K562 (cell line): ENCODE data around the gene GRWD1. TPM values are rescaled to one million over a fixed set of nuclear protein-coding genes. Genes with fewer than 3 reads are reported as not detected.

Source experiments
- ATAC-seq: fragments of 200-7000 bp; cut with Tn5 transposase; 3 replicates; pipeline ENCODE4 v1.9.1; 2020; ENCODE audit warnings: moderate library complexity
- BruUV-seq: library from RNA; stranded (reverse); fragments of 400-500 nt; replicated peaks from 2 replicates; lab custom pipeline; 2021; lab: Mats Ljungman, UMichigan
- CTCF ChIA-PET: fragments of 300-600 bp; formaldehyde crosslinking; extraction: SDS; loops from one replicate; lab custom pipeline; 2021; ENCODE audit warnings: low intra/inter-chr PET ratio; lab: Yijun Ruan, JAX
- POLR2A ChIA-PET: fragments of 300-600, 350-650 bp; sonication (Branson Sonifier 250); formaldehyde crosslinking; extraction: SDS; loops from one replicate; lab custom pipeline; 2021; ENCODE audit warnings: antibody characterized with exemption, inconsistent platforms; lab: Yijun Ruan, JAX
- DNase-seq, 4 experiments: peaks; one replicate each; pipeline versions ENCODE4 v3.0.0 to v3.0.0-alpha.2; 2011 to 2018; ENCODE audit warnings: low spot score in 3 of 4, mixed read lengths in 3 of 4; ENCODE audit errors: extremely low read depth in 1 of 4
- FAIRE-seq: peaks from 2 replicates; lab custom pipeline; 2011; peaks lifted over from hg19 to GRCh38; lab: Jason Lieb, UNC
- H2AFZ ChIP-seq: 2 replicates; pipeline ENCODE4 v1.6.0; 2011; ENCODE audit warnings: low read depth, low read length, control low read depth, inconsistent platforms
- H3K27ac ChIP-seq: fragments of 200-600 bp; 3 replicates; pipeline ENCODE4 v1.8.0; 2011; ENCODE audit warnings: low read depth, mild to moderate bottlenecking, control low read depth, inconsistent platforms, low read length, moderate library complexity, mixed read lengths; ENCODE audit errors: extremely low read depth
- H3K27me3 ChIP-seq, 2 experiments: fragments of 300-600 bp in 1 of 2; 2 replicates in 1 of 2; 3 replicates in 1 of 2; pipeline versions ENCODE4 v1.6.0 to v1.8.0; 2011; ENCODE audit warnings: inconsistent platforms in 2 of 2, low read length in 2 of 2, mild to moderate bottlenecking in 1 of 2, mixed read lengths in 1 of 2, moderate library complexity in 1 of 2; ENCODE audit not compliant: control insufficient read depth in 2 of 2, insufficient read depth in 2 of 2
- H3K36me3 ChIP-seq: fragments of 300-600 bp; 3 replicates; pipeline ENCODE4 v1.8.0; 2011; ENCODE audit warnings: mild to moderate bottlenecking, low read length, inconsistent platforms; ENCODE audit not compliant: control insufficient read depth, insufficient read depth
- H3K4me1 ChIP-seq, 2 experiments: fragments of 200-600 bp in 1 of 2; replicated peaks in 1 of 2; 2 replicates in 1 of 2; 3 replicates in 1 of 2; pipeline versions ENCODE4 v1.5.1 to v1.8.0; 2011; ENCODE audit warnings: inconsistent platforms in 2 of 2, low read length in 2 of 2, mild to moderate bottlenecking in 1 of 2, mixed read lengths in 1 of 2, moderate library complexity in 1 of 2; ENCODE audit not compliant: control insufficient read depth in 2 of 2, insufficient read depth in 2 of 2
- H3K4me2 ChIP-seq: 2 replicates; pipeline ENCODE4 v1.6.1; 2011; ENCODE audit warnings: low read length, control low read depth, inconsistent platforms, mixed read lengths; ENCODE audit not compliant: insufficient read depth
- H3K4me3 ChIP-seq: fragments of 200-600 bp; sonication (generic), shearing (Covaris generic); 2 replicates; pipeline ENCODE4 v1.5.1; 2016; ENCODE audit warnings: control low read depth, inconsistent platforms
- H3K79me2 ChIP-seq: fragments of 200-600 bp; 3 replicates; pipeline ENCODE4 v1.8.0; 2011; ENCODE audit warnings: low read length, inconsistent platforms; ENCODE audit not compliant: control insufficient read depth, insufficient read depth
- H3K9ac ChIP-seq, 2 experiments: 2 replicates each; pipeline versions ENCODE4 v1.6.0 to v1.6.1; 2011; ENCODE audit warnings: low read depth in 2 of 2, low read length in 2 of 2, control low read depth in 1 of 2, inconsistent platforms in 1 of 2, mild to moderate bottlenecking in 1 of 2, mixed read lengths in 1 of 2; ENCODE audit not compliant: insufficient read depth in 1 of 2
- H3K9me1 ChIP-seq: one replicate; pipeline ENCODE4 v1.6.0; 2011; ENCODE audit warnings: inconsistent platforms, mild to moderate bottlenecking, low read length, moderate library complexity; ENCODE audit not compliant: control insufficient read depth, insufficient read depth
- H3K9me3 ChIP-seq: replicated peaks from 2 replicates; pipeline ENCODE4 v1.5.1; 2011; ENCODE audit warnings: low read depth, low read length, inconsistent platforms; ENCODE audit not compliant: control insufficient read depth, insufficient read depth
- H4K20me1 ChIP-seq: replicated peaks from 2 replicates; pipeline ENCODE4 v1.6.1; 2011; ENCODE audit warnings: low read length, inconsistent platforms, mixed read lengths; ENCODE audit not compliant: control insufficient read depth, insufficient read depth
- CHCHD3 ChIP-seq: fragments of 250-450 bp; sonication (Bioruptor Pico); IDR thresholded peaks from 2 replicates; pipeline ENCODE4 v2.1.2; 2022; ENCODE audit warnings: mild to moderate bottlenecking
- CHD1 ChIP-seq: fragments of 200-600 bp; sonication (generic); IDR thresholded peaks from one replicate; pipeline ENCODE4 v1.6.1; 2012; ENCODE audit warnings: mild to moderate bottlenecking, moderate library complexity, low read length, inconsistent platforms
- DPF2 ChIP-seq: fragments of 450-650 bp; IDR thresholded peaks from 2 replicates; pipeline ENCODE4 v1.6.1; 2016
- GATAD2B ChIP-seq: fragments of 450-650 bp; IDR thresholded peaks from 2 replicates; pipeline ENCODE4 v1.6.1; 2017; ENCODE audit warnings: mild to moderate bottlenecking, borderline replicate concordance
- HMG20A ChIP-seq: fragments of 450-650 bp; formaldehyde crosslinking; conservative IDR thresholded peaks from 2 replicates; pipeline ENCODE4 v1.4.0; 2020; ENCODE audit warnings: mild to moderate bottlenecking, mixed read lengths
- POLR2AphosphoS2 ChIP-seq: IDR thresholded peaks from 2 replicates; pipeline ENCODE4 v1.6.1; 2012; ENCODE audit warnings: low read length, improper control_type of control experiment
- RBM17 ChIP-seq: fragments of 200-400 bp; formaldehyde crosslinking; IDR thresholded peaks from 2 replicates; pipeline ENCODE4 v1.6.1; 2017; ENCODE audit warnings: low read depth, mild to moderate bottlenecking, low read length, borderline replicate concordance
- ZFP36 ChIP-seq: fragments of 150-350 bp; IDR thresholded peaks from 2 replicates; pipeline ENCODE4 v1.6.1; 2018; ENCODE audit warnings: low read length, low read depth; ENCODE audit not compliant: partially characterized antibody
- ZNF583 ChIP-seq: fragments of 250-450 bp; sonication (Bioruptor Pico); IDR thresholded peaks from 2 replicates; pipeline ENCODE4 v1.4.0; 2020
- ZNF764 ChIP-seq: fragments of 250-450 bp; sonication (Bioruptor Pico); IDR thresholded peaks from 2 replicates; pipeline ENCODE4 v1.4.0; 2020; ENCODE audit warnings: low read depth, mild to moderate bottlenecking, moderate library complexity
- WGBS: fragments of 100-300 bp; shearing (Covaris generic); methylation state at CpG from one replicate; pipeline ENCODE4 v1.1.6; 2016; ENCODE audit warnings: low coverage, mixed read lengths; ENCODE audit not compliant: insufficient coverage; ENCODE audit errors: missing lambda C conversion rate; 5-methylcytosine and 5-hydroxymethylcytosine counted together
- in situ Hi-C: fragments of 300-500 bp; cut with MboI; formaldehyde crosslinking; loops from 4 replicates; pipeline ENCODE4 v1.15.0; 2018; ENCODE audit warnings: inconsistent platforms, mixed read lengths
- intact Hi-C: fragments of 100-400 bp; cut with micrococcal nuclease; formaldehyde crosslinking; loops from 2 replicates; pipeline ENCODE4 v1.14.2; 2022
- polyA plus RNA-seq, 8 experiments: library from polyadenylated mRNA; depleted of rRNA in 4 of 8; stranded (reverse) in 5 of 8; unstranded in 3 of 8; fragments of >200 nt; fragmentation: Nextera tagmentation in 2 of 8; fragmentation: Illumina TruSeq in 1 of 8; extraction: Ambion mirVana in 2 of 8; extraction: Trizol in 1 of 8; gene quantifications; 2 replicates each; pipeline versions ENCODE4 v1.2.1 to v1.2.3, GENCODE V29; 2011 to 2014; ENCODE audit warnings: inconsistent platforms in 1 of 8, missing spikeins in 1 of 8
- total RNA-seq, 7 experiments: library from RNA; depleted of rRNA in 6 of 7; stranded (reverse); fragments of >200 nt in 6 of 7; fragmentation: Illumina TruSeq in 2 of 7; extraction: Trizol in 2 of 7; gene quantifications; 2 replicates each; pipeline versions ENCODE4 v1.2.1 to v1.2.3, GENCODE V29; 2011 to 2021; ENCODE audit warnings: low replicate concordance in 1 of 7

GRWD1 gene
- total and polyA plus RNA-seq, 9 of the 15 experiments (the other 6 are each of a cell fraction or from before 2014, with no cell fraction given), result 1.5 to 87.2 (median 24.5) TPM

DNA sequence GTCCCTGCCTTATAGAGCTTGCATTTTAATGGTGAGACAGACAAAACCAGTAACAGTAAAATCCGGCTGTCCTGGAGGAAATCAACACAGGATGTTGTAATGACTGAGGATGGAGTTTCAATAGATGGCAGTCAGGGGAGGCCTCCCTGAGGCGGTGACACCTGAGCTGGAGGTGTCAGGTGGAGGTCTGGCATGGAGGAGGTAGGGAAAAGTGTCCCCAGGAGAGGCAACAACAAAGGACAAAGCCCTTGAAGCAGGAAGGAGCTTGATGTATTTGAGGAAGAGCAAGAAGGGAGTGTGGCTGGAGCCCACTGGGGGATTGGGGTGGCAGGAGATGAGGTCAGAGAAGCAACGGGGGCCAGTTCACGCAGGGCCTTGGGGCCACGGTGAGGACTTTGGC is 44.5 kb upstream of the GRWD1 start:
- no peak overlapping the region for H2AFZ ChIP-seq
- BruUV-seq, result no TSS peak
- FAIRE-seq (no peak), DNase-seq (no peak), ATAC-seq (no peak)
- no peaks in the 10 kb centered on the region for H3K9me3 ChIP-seq
- peaks cover 65% of the 10 kb centered on the region for H3K79me2 ChIP-seq
- H3K4me3 ChIP-seq, result no peak overlapping the region
- no peak overlapping the region for H3K4me2 ChIP-seq
- H4K20me1 ChIP-seq, result peaks cover 12% of the 10 kb centered on the region
- TF ChIP-seq ZFP36 (no peak), ZNF764 (CRISPR knock-in tag) (no peak), CHD1 (no peak), DPF2 (no peak), POLR2AphosphoS2 (no peak), CHCHD3 (CRISPR knock-in tag) (no peak), HMG20A (CRISPR knock-in tag) (no peak), ZNF583 (CRISPR knock-in tag) (no peak), GATAD2B (no peak), RBM17 (no peak)
- in situ Hi-C loops (no loop called here), intact Hi-C loops (no loop called here)
- peak overlapping the region in 1 of 2 experiments; percentile 70; a peak in 1 of 4 replicates for H3K9ac ChIP-seq
- no peak overlapping the region for H3K27ac ChIP-seq
- H3K9me1 ChIP-seq, result no peaks in the 10 kb centered on the region
- POLR2A ChIA-PET, result interaction anchor here (0.6 to 1.7 kb wide), 2 partner anchors 13 to 149 kb away, joined by 3 to 9 read pairs; no protein-coding TSS in a partner anchor
- H3K36me3 ChIP-seq, result peaks cover 26% of the 10 kb centered on the region; the same call in 2 of the 3 replicates
- peaks cover 29 to 52% of the 10 kb centered on the region in 2 experiments for H3K4me1 ChIP-seq
- 80% methylated on average over 5 of the region's 5 CpGs for WGBS
- no peaks in the 10 kb centered on the region for H3K27me3 ChIP-seq
- CTCF ChIA-PET, result no interaction called here
